DOHH2 (cell line): ENCODE data around the gene FIGNL1.

Experiments used
- EZH2phosphoT487 ChIP-seq: fragments of 200-600 bp; sonication (generic); IDR thresholded peaks from 2 replicates; pipeline ENCODE4 v1.6.1; 2017; ENCODE audit warnings: borderline replicate concordance, mild to moderate bottlenecking, antibody characterized with exemption, low read length, moderate library complexity, mixed read lengths
- TF ChIP-seq, protein P1 (sequence below): fragments of 200-600 bp; sonication (generic); IDR thresholded peaks from one replicate; pipeline ENCODE4 v1.5.1; 2014; ENCODE audit warnings: antibody characterized with exemption, mild to moderate bottlenecking, low read depth, low read length; ENCODE audit not compliant: poor library complexity, severe bottlenecking

DNA sequence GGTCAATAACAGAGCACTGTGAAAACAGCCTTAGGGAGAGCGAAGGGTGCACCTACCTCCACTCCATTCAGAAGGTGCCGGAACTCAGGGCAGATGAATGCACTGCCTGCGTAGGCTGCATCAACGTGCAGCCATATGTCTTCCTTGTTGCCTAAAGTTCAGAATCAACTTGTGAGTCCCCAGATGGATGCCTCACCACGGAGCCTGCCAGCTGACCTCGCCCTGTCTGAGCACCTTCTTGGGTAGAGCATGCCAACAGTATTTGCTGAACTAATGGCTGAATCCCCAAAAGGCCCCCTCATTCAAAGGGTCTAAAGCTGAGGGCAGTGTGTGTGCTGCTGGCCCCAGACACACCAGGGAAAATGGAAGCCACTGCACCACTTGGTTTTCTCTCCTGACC, 48.9 kb upstream of the FIGNL1 start:
- TF ChIP-seq, protein P1, sequence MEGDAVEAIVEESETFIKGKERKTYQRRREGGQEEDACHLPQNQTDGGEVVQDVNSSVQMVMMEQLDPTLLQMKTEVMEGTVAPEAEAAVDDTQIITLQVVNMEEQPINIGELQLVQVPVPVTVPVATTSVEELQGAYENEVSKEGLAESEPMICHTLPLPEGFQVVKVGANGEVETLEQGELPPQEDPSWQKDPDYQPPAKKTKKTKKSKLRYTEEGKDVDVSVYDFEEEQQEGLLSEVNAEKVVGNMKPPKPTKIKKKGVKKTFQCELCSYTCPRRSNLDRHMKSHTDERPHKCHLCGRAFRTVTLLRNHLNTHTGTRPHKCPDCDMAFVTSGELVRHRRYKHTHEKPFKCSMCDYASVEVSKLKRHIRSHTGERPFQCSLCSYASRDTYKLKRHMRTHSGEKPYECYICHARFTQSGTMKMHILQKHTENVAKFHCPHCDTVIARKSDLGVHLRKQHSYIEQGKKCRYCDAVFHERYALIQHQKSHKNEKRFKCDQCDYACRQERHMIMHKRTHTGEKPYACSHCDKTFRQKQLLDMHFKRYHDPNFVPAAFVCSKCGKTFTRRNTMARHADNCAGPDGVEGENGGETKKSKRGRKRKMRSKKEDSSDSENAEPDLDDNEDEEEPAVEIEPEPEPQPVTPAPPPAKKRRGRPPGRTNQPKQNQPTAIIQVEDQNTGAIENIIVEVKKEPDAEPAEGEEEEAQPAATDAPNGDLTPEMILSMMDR, result no peak
- no peak for TF ChIP-seq EZH2phosphoT487
